ENCODE results near the gene LTBP1. TPM values are rescaled to one million over a fixed set of nuclear protein-coding genes. Genes with fewer than 3 reads are reported as not detected.

The LTBP1 gene
- total and polyA plus RNA-seq, 10 of the 15 experiments (the other 5 are each of a cell fraction or from before 2014, with no cell fraction given) = 0.01 to 0.28 (median 0.12) TPM; not detected in 2

- FAIRE-seq (no peak), DNase-seq (ENCODE audit: low read depth, low spot score) (no peak), ATAC-seq (no peak)
- CTCF ChIA-PET = no interaction called here
- Histone ChIP-seq H3K79me2 (ENCODE audit: control insufficient read depth, insufficient read depth, low read length) (no peaks in the 10 kb centered on the region), H3K4me2 (ENCODE audit: control insufficient read depth, insufficient read depth) (no peak overlapping the region), H3K36me3 (ENCODE audit: control insufficient read depth in 2 of 2, insufficient read depth in 2 of 2, low read length in 1 of 2) (no peaks in the 10 kb centered on the region), H3K9ac (ENCODE audit: control insufficient read depth, insufficient read depth, low read length) (no peak overlapping the region), H3K9me3 (replicated peaks; ENCODE audit: control insufficient read depth, insufficient read depth, low read length) (no peaks in the 10 kb centered on the region), H3K27me3 (replicated peaks in 1 of 2; ENCODE audit: control insufficient read depth in 2 of 2, insufficient read depth in 2 of 2, low read length in 1 of 2) (peaks cover 0 to 2% of the 10 kb centered on the region in 2 experiments; a peak in 1 of 4 replicates), H3K4me3 (no peak overlapping the region), H3K4me1 (ENCODE audit: control insufficient read depth, insufficient read depth, low read length) (no peaks in the 10 kb centered on the region), H3K27ac (ENCODE audit: control insufficient read depth, insufficient read depth) (no peak overlapping the region), H4K20me1 (ENCODE audit: control insufficient read depth, insufficient read depth) (no peaks in the 10 kb centered on the region), H2AFZ (ENCODE audit: control insufficient read depth, low read depth, low read length) (no peak overlapping the region)
- in situ Hi-C loops (cut with MboI) (no loop called here), intact Hi-C loops (cut with micrococcal nuclease; ENCODE audit: unreplicated experiment) (no loop called here)
- RAD21 ChIA-PET (ENCODE audit: unreplicated experiment) = no interaction called here
- WGBS (ENCODE audit: insufficient coverage, insufficient replicate concordance, low lambda C conversion rate, missing lambda C conversion rate) = 61% methylated on average over 13 of the region's 13 CpGs
- SMC1A ChIA-PET (ENCODE audit: uncharacterized antibody, unreplicated experiment) = no interaction called here
- POLR2A ChIA-PET = no interaction called here
- BruUV-seq (replicated peaks) = no TSS peak
- TF ChIP-seq POU2F2 (IDR thresholded peaks at IDR 0.05; ENCODE audit: borderline replicate concordance, low read depth, low read length) = no peak
- no peak for TF ChIP-seq MEF2A (IDR thresholded peaks at IDR 0.05; ENCODE audit: insufficient read depth, low read depth, low read length)
- no peak for TF ChIP-seq E4F1 (IDR thresholded peaks at IDR 0.05; ENCODE audit: borderline replicate concordance, partially characterized antibody)
- TF ChIP-seq, protein P1, sequence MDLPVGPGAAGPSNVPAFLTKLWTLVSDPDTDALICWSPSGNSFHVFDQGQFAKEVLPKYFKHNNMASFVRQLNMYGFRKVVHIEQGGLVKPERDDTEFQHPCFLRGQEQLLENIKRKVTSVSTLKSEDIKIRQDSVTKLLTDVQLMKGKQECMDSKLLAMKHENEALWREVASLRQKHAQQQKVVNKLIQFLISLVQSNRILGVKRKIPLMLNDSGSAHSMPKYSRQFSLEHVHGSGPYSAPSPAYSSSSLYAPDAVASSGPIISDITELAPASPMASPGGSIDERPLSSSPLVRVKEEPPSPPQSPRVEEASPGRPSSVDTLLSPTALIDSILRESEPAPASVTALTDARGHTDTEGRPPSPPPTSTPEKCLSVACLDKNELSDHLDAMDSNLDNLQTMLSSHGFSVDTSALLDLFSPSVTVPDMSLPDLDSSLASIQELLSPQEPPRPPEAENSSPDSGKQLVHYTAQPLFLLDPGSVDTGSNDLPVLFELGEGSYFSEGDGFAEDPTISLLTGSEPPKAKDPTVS (IDR thresholded peaks at IDR 0.05; ENCODE audit: low read depth, low read length) = no peak
- TF ChIP-seq FOXM1 (IDR thresholded peaks at IDR 0.05; ENCODE audit: low read depth, low read length) = no peak
- TF ChIP-seq, protein P2, sequence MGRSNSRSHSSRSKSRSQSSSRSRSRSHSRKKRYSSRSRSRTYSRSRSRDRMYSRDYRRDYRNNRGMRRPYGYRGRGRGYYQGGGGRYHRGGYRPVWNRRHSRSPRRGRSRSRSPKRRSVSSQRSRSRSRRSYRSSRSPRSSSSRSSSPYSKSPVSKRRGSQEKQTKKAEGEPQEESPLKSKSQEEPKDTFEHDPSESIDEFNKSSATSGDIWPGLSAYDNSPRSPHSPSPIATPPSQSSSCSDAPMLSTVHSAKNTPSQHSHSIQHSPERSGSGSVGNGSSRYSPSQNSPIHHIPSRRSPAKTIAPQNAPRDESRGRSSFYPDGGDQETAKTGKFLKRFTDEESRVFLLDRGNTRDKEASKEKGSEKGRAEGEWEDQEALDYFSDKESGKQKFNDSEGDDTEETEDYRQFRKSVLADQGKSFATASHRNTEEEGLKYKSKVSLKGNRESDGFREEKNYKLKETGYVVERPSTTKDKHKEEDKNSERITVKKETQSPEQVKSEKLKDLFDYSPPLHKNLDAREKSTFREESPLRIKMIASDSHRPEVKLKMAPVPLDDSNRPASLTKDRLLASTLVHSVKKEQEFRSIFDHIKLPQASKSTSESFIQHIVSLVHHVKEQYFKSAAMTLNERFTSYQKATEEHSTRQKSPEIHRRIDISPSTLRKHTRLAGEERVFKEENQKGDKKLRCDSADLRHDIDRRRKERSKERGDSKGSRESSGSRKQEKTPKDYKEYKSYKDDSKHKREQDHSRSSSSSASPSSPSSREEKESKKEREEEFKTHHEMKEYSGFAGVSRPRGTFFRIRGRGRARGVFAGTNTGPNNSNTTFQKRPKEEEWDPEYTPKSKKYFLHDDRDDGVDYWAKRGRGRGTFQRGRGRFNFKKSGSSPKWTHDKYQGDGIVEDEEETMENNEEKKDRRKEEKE (IDR thresholded peaks at IDR 0.05) = no peak
- no peak for TF ChIP-seq PRDM15 (CRISPR knock-in tag; IDR thresholded peaks at IDR 0.05)
- TF ChIP-seq RUNX3 (IDR thresholded peaks at IDR 0.05; ENCODE audit: low read length) = no peak
- TF ChIP-seq RAD51 (IDR thresholded peaks at IDR 0.05) = no peak
- TF ChIP-seq LARP7 (IDR thresholded peaks at IDR 0.05) = no peak
- TF ChIP-seq TCF3 (IDR thresholded peaks at IDR 0.05; ENCODE audit: borderline replicate concordance, insufficient read depth, low read depth, low read length) = no peak
- no peak for TF ChIP-seq STAT1 (conservative IDR thresholded peaks at IDR 0.05)
- no peak for TF ChIP-seq ZNF622 (IDR thresholded peaks at IDR 0.05)
Observed at GRCh38 chr2:33134791-33135560, 188.2 kb downstream of the LTBP1 start.

Data from GM12878 (cell line).